Activated CD8-positive, alpha-beta T cell treated with anti-CD3 and anti-CD28 coated beads, Interleukin-2, amount 10 ng/mL, durations not matched to agents 7 days and 5 days (primary cell): ENCODE data around the gene KRT85. TPM values are rescaled to one million over a fixed set of nuclear protein-coding genes. Genes with fewer than 3 reads are reported as not detected.

Experiments used
- ATAC-seq: fragments of 150-1000 bp; cut with Tn5 transposase; one replicate; pipeline ENCODE4 v1.10.0; 2021; ENCODE audit warnings: moderate library complexity
- CTCF ChIA-PET: fragments of 350-600 bp; sonication (Branson Sonifier 250); formaldehyde crosslinking; loops from one replicate; lab custom pipeline; 2021; ENCODE audit warnings: antibody characterized with exemption; lab: Charles Lee
- POLR2A ChIA-PET: fragments of 350-600 bp; sonication (Branson Sonifier 250); formaldehyde crosslinking; loops from one replicate; lab custom pipeline; 2021; ENCODE audit warnings: antibody characterized with exemption; lab: Charles Lee
- DNase-seq: peaks from one replicate; pipeline ENCODE4 v3.0.0-alpha.2; 2020
- H3K27ac Mint-ChIP-seq: one replicate; pipeline ENCODE4 v1.8.0; 2021; ENCODE audit warnings: mild to moderate bottlenecking, mixed read lengths
- H3K27me3 Mint-ChIP-seq: one replicate; pipeline ENCODE4 v1.8.0; 2021; ENCODE audit warnings: low read depth, mixed read lengths
- H3K36me3 Mint-ChIP-seq: one replicate; pipeline ENCODE4 v1.8.0; 2021; ENCODE audit warnings: low read depth, mixed read lengths
- H3K4me1 Mint-ChIP-seq: one replicate; pipeline ENCODE4 v1.8.0; 2021; ENCODE audit warnings: low read depth, mixed read lengths
- H3K4me3 Mint-ChIP-seq: one replicate; pipeline ENCODE4 v1.8.0; 2021; ENCODE audit warnings: mild to moderate bottlenecking, mixed read lengths
- H3K9me3 Mint-ChIP-seq: one replicate; pipeline ENCODE4 v1.8.0; 2022; ENCODE audit warnings: mixed read lengths; ENCODE audit not compliant: insufficient read depth
- total RNA-seq, 2 experiments: library from RNA; stranded (reverse); gene quantifications; one replicate each; pipeline ENCODE4 v1.2.3, GENCODE V29; 2021

Gene KRT85
- total RNA-seq, 2 experiments from 2014 or later = not detected

GRCh38 chr12:52403561-52403960, 36.3 kb upstream of the KRT85 start:
- POLR2A ChIA-PET = no interaction called here
- Mint-ChIP-seq H3K36me3 (no peaks in the 10 kb centered on the region), H3K27ac (no peak overlapping the region), H3K4me3 (no peak overlapping the region), H3K27me3 (peaks cover 6% of the 10 kb centered on the region), H3K9me3 (no peaks in the 10 kb centered on the region), H3K4me1 (no peaks in the 10 kb centered on the region)
- ATAC-seq (no peak), DNase-seq (no peak)
- CTCF ChIA-PET = no interaction called here

- Mint-ChIP-seq H3K27ac (no peak overlapping the region), H3K4me1 (no peaks in the 10 kb centered on the region), H3K4me3 (no peak overlapping the region), H3K9me3 (no peaks in the 10 kb centered on the region), H3K27me3 (peaks cover 5% of the 10 kb centered on the region), H3K36me3 (no peaks in the 10 kb centered on the region)
- POLR2A ChIA-PET = no interaction called here
- ATAC-seq (no peak), DNase-seq (no peak)
- CTCF ChIA-PET = no interaction called here
Measured at GRCh38 chr12:52402873-52403540, 35.7 kb upstream of the KRT85 start.

- no peak overlapping the region for H3K4me3 Mint-ChIP-seq
- H3K27me3 Mint-ChIP-seq = peaks cover 5% of the 10 kb centered on the region
- no peak for ATAC-seq
- no peaks in the 10 kb centered on the region for H3K36me3 Mint-ChIP-seq
- POLR2A ChIA-PET = no interaction called here
- H3K9me3 Mint-ChIP-seq = no peaks in the 10 kb centered on the region
- CTCF ChIA-PET = no interaction called here
- H3K4me1 Mint-ChIP-seq = no peaks in the 10 kb centered on the region
- DNase-seq = no peak
- H3K27ac Mint-ChIP-seq = no peak overlapping the region
Measured at GRCh38 chr12:52402377-52402776, 35.1 kb upstream of the KRT85 start.

GRCh38 chr12:52401926-52402325, 34.6 kb upstream of the KRT85 start:
- H3K36me3 Mint-ChIP-seq = no peaks in the 10 kb centered on the region
- no peak overlapping the region for H3K27ac Mint-ChIP-seq
- ChIA-PET POLR2A (interaction anchor here (0.5 kb wide), 1 partner anchor 495 kb away, joined by 4 read pairs; no protein-coding TSS in a partner anchor), CTCF (interaction anchor here (1.2 kb wide), 1 partner anchor 469 kb away, joined by 3 read pairs; no protein-coding TSS in a partner anchor)
- H3K27me3 Mint-ChIP-seq = peaks cover 5% of the 10 kb centered on the region
- no peaks in the 10 kb centered on the region for H3K9me3 Mint-ChIP-seq
- DNase-seq (no peak), ATAC-seq (no peak)
- H3K4me3 Mint-ChIP-seq = no peak overlapping the region
- no peaks in the 10 kb centered on the region for H3K4me1 Mint-ChIP-seq

GRCh38 chr12:52401526-52401925, 34.2 kb upstream of the KRT85 start:
- POLR2A ChIA-PET = interaction anchor here (0.5 kb wide), 1 partner anchor 496 kb away, joined by 4 read pairs; no protein-coding TSS in a partner anchor
- Mint-ChIP-seq H3K4me3 (no peak overlapping the region), H3K27me3 (peaks cover 5% of the 10 kb centered on the region), H3K9me3 (no peaks in the 10 kb centered on the region), H3K4me1 (no peaks in the 10 kb centered on the region), H3K27ac (no peak overlapping the region), H3K36me3 (no peaks in the 10 kb centered on the region)
- ATAC-seq (no peak), DNase-seq (no peak)
- CTCF ChIA-PET = interaction anchor here (1.2 kb wide), 1 partner anchor 469 kb away, joined by 3 read pairs; no protein-coding TSS in a partner anchor

- Mint-ChIP-seq H3K9me3 (no peaks in the 10 kb centered on the region), H3K4me3 (no peak overlapping the region), H3K36me3 (no peaks in the 10 kb centered on the region), H3K4me1 (no peaks in the 10 kb centered on the region), H3K27ac (no peak overlapping the region), H3K27me3 (peaks cover 5% of the 10 kb centered on the region)
- no peak for DNase-seq
- CTCF ChIA-PET = interaction anchor here (1.2 kb wide), 2 partner anchors 21 to 470 kb away, joined by 3 to 4 read pairs; no protein-coding TSS in a partner anchor
- POLR2A ChIA-PET = no interaction called here
- no peak for ATAC-seq
Measured at GRCh38 chr12:52400906-52401305, 33.6 kb upstream of the KRT85 start.

- H3K36me3 Mint-ChIP-seq = no peaks in the 10 kb centered on the region
- no peak overlapping the region for H3K27ac Mint-ChIP-seq
- ATAC-seq (no peak), DNase-seq (no peak)
- no peaks in the 10 kb centered on the region for H3K9me3 Mint-ChIP-seq
- H3K4me1 Mint-ChIP-seq = no peaks in the 10 kb centered on the region
- ChIA-PET CTCF (interaction anchor here (1.2 kb wide), 2 partner anchors 20 to 121 kb away, joined by 3 to 4 read pairs; no protein-coding TSS in a partner anchor), POLR2A (no interaction called here)
- H3K27me3 Mint-ChIP-seq = peaks cover 5% of the 10 kb centered on the region
- no peak overlapping the region for H3K4me3 Mint-ChIP-seq
Measured at GRCh38 chr12:52399756-52400155, 32.5 kb upstream of the KRT85 start.

GRCh38 chr12:52398176-52398575, 30.9 kb upstream of the KRT85 start:
- H3K36me3 Mint-ChIP-seq = no peaks in the 10 kb centered on the region
- H3K27me3 Mint-ChIP-seq = peaks cover 5% of the 10 kb centered on the region
- CTCF ChIA-PET = interaction anchor here (1.1 to 1.3 kb wide), 3 partner anchors 119 to 472 kb away, joined by 3 to 4 read pairs (median 3); no protein-coding TSS in a partner anchor
- H3K27ac Mint-ChIP-seq = no peak overlapping the region
- POLR2A ChIA-PET = no interaction called here
- DNase-seq (no peak), ATAC-seq (no peak)
- no peaks in the 10 kb centered on the region for H3K4me1 Mint-ChIP-seq
- H3K9me3 Mint-ChIP-seq = no peaks in the 10 kb centered on the region
- no peak overlapping the region for H3K4me3 Mint-ChIP-seq

- CTCF ChIA-PET = interaction anchor here (0.7 kb wide), 1 partner anchor 32 kb away, joined by 3 read pairs; no protein-coding TSS in a partner anchor
- DNase-seq (no peak), ATAC-seq (no peak)
- peaks cover 5% of the 10 kb centered on the region for H3K27me3 Mint-ChIP-seq
- no peaks in the 10 kb centered on the region for H3K4me1 Mint-ChIP-seq
- H3K27ac Mint-ChIP-seq = no peak overlapping the region
- H3K9me3 Mint-ChIP-seq = no peaks in the 10 kb centered on the region
- POLR2A ChIA-PET = no interaction called here
- no peaks in the 10 kb centered on the region for H3K36me3 Mint-ChIP-seq
- no peak overlapping the region for H3K4me3 Mint-ChIP-seq
Measured at GRCh38 chr12:52396656-52397055, 29.4 kb upstream of the KRT85 start.

- H3K27ac Mint-ChIP-seq = no peak overlapping the region
- DNase-seq = no peak
- H3K27me3 Mint-ChIP-seq = peaks cover 5% of the 10 kb centered on the region
- no peak for ATAC-seq
- no peaks in the 10 kb centered on the region for H3K9me3 Mint-ChIP-seq
- H3K36me3 Mint-ChIP-seq = no peaks in the 10 kb centered on the region
- CTCF ChIA-PET = interaction anchor here (0.7 to 2.8 kb wide), 5 partner anchors 13 to 478 kb away, joined by 3 to 7 read pairs (median 3); no protein-coding TSS in a partner anchor
- no peaks in the 10 kb centered on the region for H3K4me1 Mint-ChIP-seq
- POLR2A ChIA-PET = no interaction called here
- H3K4me3 Mint-ChIP-seq = no peak overlapping the region
Measured at GRCh38 chr12:52395761-52396434, 28.6 kb upstream of the KRT85 start.

GRCh38 chr12:52394836-52395405, 27.6 kb upstream of the KRT85 start:
- H3K4me3 Mint-ChIP-seq = no peak overlapping the region
- H3K9me3 Mint-ChIP-seq = no peaks in the 10 kb centered on the region
- ChIA-PET CTCF (interaction anchor here (0.9 to 2.8 kb wide), 3 partner anchors 13 to 33 kb away, joined by 3 to 7 read pairs (median 7); no protein-coding TSS in a partner anchor), POLR2A (no interaction called here)
- H3K4me1 Mint-ChIP-seq = no peaks in the 10 kb centered on the region
- ATAC-seq = no peak
- peaks cover 5% of the 10 kb centered on the region for H3K27me3 Mint-ChIP-seq
- DNase-seq = no peak
- H3K27ac Mint-ChIP-seq = no peak overlapping the region
- H3K36me3 Mint-ChIP-seq = no peaks in the 10 kb centered on the region
